ENCODE data around the gene ACAT2.
"Not testable (repeated sequence)": the region's sequence is repeated elsewhere in the genome, so short reads cannot be mapped to it uniquely, and the experiment has no call there.

The ACAT2 gene

GRCh38 chr6:159807150-159807858 is 45.5 kb downstream of the ACAT2 start:
- in situ Hi-C loops (cut with MboI; ENCODE audit: low sequenced_read_pairs): no loop called here

GRCh38 chr6:159808647-159809046 is 46.8 kb downstream of the ACAT2 start:
- in situ Hi-C loops (cut with MboI; ENCODE audit: low sequenced_read_pairs): no loop called here

- in situ Hi-C loops (cut with MboI; ENCODE audit: low sequenced_read_pairs): no loop called here
Observed at GRCh38 chr6:159809149-159809548, 47.3 kb downstream of the ACAT2 start.

GRCh38 chr6:159813781-159814180 is 51.9 kb downstream of the ACAT2 start:
- in situ Hi-C loops (cut with MboI; ENCODE audit: low sequenced_read_pairs): no loop called here

GRCh38 chr6:159815410-159815809 is 53.6 kb downstream of the ACAT2 start:
- in situ Hi-C loops (cut with MboI; ENCODE audit: low sequenced_read_pairs): no loop called here

- in situ Hi-C loops (cut with MboI; ENCODE audit: low sequenced_read_pairs): not testable (repeated sequence)
Observed at GRCh38 chr6:159816775-159817174, 54.9 kb downstream of the ACAT2 start.

GRCh38 chr6:159817951-159818739 is 56.3 kb downstream of the ACAT2 start:
- in situ Hi-C loops (cut with MboI; ENCODE audit: low sequenced_read_pairs): no loop called here

- in situ Hi-C loops (cut with MboI; ENCODE audit: low sequenced_read_pairs): no loop called here
Observed at GRCh38 chr6:159819098-159819497, 57.3 kb downstream of the ACAT2 start.

GRCh38 chr6:159819932-159820640 is 58.2 kb downstream of the ACAT2 start:
- in situ Hi-C loops (cut with MboI; ENCODE audit: low sequenced_read_pairs): no loop called here

- in situ Hi-C loops (cut with MboI; ENCODE audit: low sequenced_read_pairs): no loop called here
Observed at GRCh38 chr6:159821122-159821521, 59.3 kb downstream of the ACAT2 start.

GRCh38 chr6:159821726-159822125 is 59.9 kb downstream of the ACAT2 start:
- in situ Hi-C loops (cut with MboI; ENCODE audit: low sequenced_read_pairs): no loop called here

GRCh38 chr6:159823953-159824352 is 62.1 kb downstream of the ACAT2 start:
- in situ Hi-C loops (cut with MboI; ENCODE audit: low sequenced_read_pairs): no loop called here

- in situ Hi-C loops (cut with MboI; ENCODE audit: low sequenced_read_pairs): not testable (repeated sequence)
Observed at GRCh38 chr6:159824690-159825089, 62.8 kb downstream of the ACAT2 start.

GRCh38 chr6:159826004-159826403 is 64.2 kb downstream of the ACAT2 start:
- in situ Hi-C loops (cut with MboI; ENCODE audit: low sequenced_read_pairs): no loop called here

GRCh38 chr6:159826968-159827647 is 65.3 kb downstream of the ACAT2 start:
- in situ Hi-C loops (cut with MboI; ENCODE audit: low sequenced_read_pairs): no loop called here

GRCh38 chr6:159828074-159828473 is 66.2 kb downstream of the ACAT2 start:
- in situ Hi-C loops (cut with MboI; ENCODE audit: low sequenced_read_pairs): no loop called here
